HCT116 (cell line): Measurements from ENCODE around the gene AAK1. TPM values are rescaled to one million over a fixed set of nuclear protein-coding genes. Genes with fewer than 3 reads are reported as not detected.

Experiments
- ATAC-seq: fragments of 200-7000 bp; cut with Tn5 transposase; 2 replicates; pipeline ENCODE4 v1.9.1; 2020; ENCODE audit warnings: mild to moderate bottlenecking, moderate library complexity
- BruUV-seq: library from RNA; stranded (reverse); fragments of 400-500 nt; replicated peaks from 2 replicates; lab custom pipeline; 2021; lab: Mats Ljungman, UMichigan
- CTCF ChIA-PET: fragments of 300-600 bp; sonication (Branson Sonifier 250); formaldehyde crosslinking; loops from one replicate; lab custom pipeline; 2021; ENCODE audit warnings: antibody characterized with exemption; lab: Charles Lee
- POLR2A ChIA-PET: fragments of 300-600, 350-600 bp; sonication (Branson Sonifier 250); formaldehyde crosslinking; loops from one replicate; lab custom pipeline; 2021; ENCODE audit warnings: antibody characterized with exemption; lab: Charles Lee
- RAD21 ChIA-PET, 2 experiments: fragments of 300-600 bp; sonication (Branson Sonifier 250); formaldehyde crosslinking; loops; one replicate each; lab custom pipeline; 2023; ENCODE audit warnings: low total read pairs in 2 of 2; ENCODE audit not compliant: uncharacterized antibody in 2 of 2, unreplicated experiment in 2 of 2, low non-redundant PET in 1 of 2; lab: Charles Lee
- DNase-seq: peaks from one replicate; pipeline ENCODE4 v3.0.0-alpha.2; 2010; ENCODE audit warnings: low read depth, low spot score
- H2AFZ ChIP-seq: fragments of 200-600 bp; shearing (Covaris generic), sonication (generic); 2 replicates; pipeline ENCODE4 v1.6.1; 2017; ENCODE audit warnings: low read depth, mixed run types, mixed read lengths, antibody characterized with exemption, low read length; ENCODE audit not compliant: poor library complexity, severe bottlenecking
- H3K27ac ChIP-seq: 2 replicates; pipeline ENCODE4 v1.5.1; 2012; ENCODE audit warnings: low read depth, low read length
- H3K27me3 ChIP-seq: fragments of 200-600 bp; sonication (generic); 2 replicates; pipeline ENCODE4 v1.6.1; 2016; ENCODE audit warnings: mixed run types, low read length, mixed read lengths; ENCODE audit not compliant: insufficient read depth
- H3K36me3 ChIP-seq, 2 experiments: fragments of 200-500 bp in 1 of 2; fragments of 200-600 bp in 1 of 2; sonication (Bioruptor generic) in 1 of 2; sonication (generic) in 1 of 2; 2 replicates each; pipeline versions ENCODE4 v1.5.1 to v1.6.1; 2014 to 2016; ENCODE audit warnings: low read length in 2 of 2, inconsistent platforms in 1 of 2, mixed read lengths in 1 of 2, mixed run types in 1 of 2; ENCODE audit not compliant: insufficient read depth in 2 of 2, control insufficient read depth in 1 of 2
- H3K4me1 ChIP-seq, 2 experiments: fragments of 200-600 bp in 1 of 2; sonication (generic) in 1 of 2; 2 replicates each; pipeline versions ENCODE4 v1.5.1 to v1.6.1; 2012 to 2017; ENCODE audit warnings: low read length in 2 of 2, inconsistent platforms in 1 of 2, mild to moderate bottlenecking in 1 of 2, mixed read lengths in 1 of 2, mixed run types in 1 of 2, moderate library complexity in 1 of 2; ENCODE audit not compliant: insufficient read depth in 2 of 2, control insufficient read depth in 1 of 2
- H3K4me2 ChIP-seq: fragments of 200-600 bp; sonication (generic); 2 replicates; pipeline ENCODE4 v1.6.1; 2017; ENCODE audit warnings: mixed run types, low read length, mixed read lengths
- H3K4me3 ChIP-seq, 2 experiments: fragments of 200-600 bp in 1 of 2; sonication (generic) in 1 of 2; replicated peaks in 1 of 2; 2 replicates each; pipeline ENCODE4 v1.5.1; 2011 to 2016; ENCODE audit warnings: low read length in 2 of 2, control low read depth in 1 of 2, low read depth in 1 of 2, mild to moderate bottlenecking in 1 of 2, mixed read lengths in 1 of 2, mixed run types in 1 of 2
- H3K79me2 ChIP-seq: fragments of 200-600 bp; sonication (generic); 2 replicates; pipeline ENCODE4 v1.6.1; 2017; ENCODE audit warnings: mild to moderate bottlenecking, mixed run types, low read length, moderate library complexity, mixed read lengths; ENCODE audit not compliant: insufficient read depth
- H3K9ac ChIP-seq: fragments of 200-600 bp; sonication (generic); 2 replicates; pipeline ENCODE4 v1.6.1; 2016; ENCODE audit warnings: low read length, mixed read lengths
- H3K9me2 ChIP-seq: fragments of 200-600 bp; sonication (generic), shearing (Covaris generic); 2 replicates; pipeline ENCODE4 v1.6.1; 2017; ENCODE audit warnings: mixed run types, mild to moderate bottlenecking, moderate library complexity; ENCODE audit not compliant: insufficient read depth
- H3K9me3 ChIP-seq, 2 experiments: fragments of 200-500 bp in 1 of 2; fragments of 200-600 bp in 1 of 2; sonication (Bioruptor generic) in 1 of 2; sonication (generic) in 1 of 2; 2 replicates each; pipeline ENCODE4 v1.6.1; 2014 to 2017; ENCODE audit warnings: low read length in 2 of 2, mixed read lengths in 2 of 2, inconsistent platforms in 1 of 2, low read depth in 1 of 2, mild to moderate bottlenecking in 1 of 2, mixed run types in 1 of 2, moderate library complexity in 1 of 2; ENCODE audit not compliant: control insufficient read depth in 1 of 2, insufficient read depth in 1 of 2
- H4K20me1 ChIP-seq: fragments of 200-600 bp; sonication (generic), shearing (Covaris generic); 2 replicates; pipeline ENCODE4 v1.6.1; 2017; ENCODE audit warnings: mixed run types, mild to moderate bottlenecking, moderate library complexity; ENCODE audit not compliant: insufficient read depth
- ATF3 ChIP-seq: IDR thresholded peaks from 2 replicates; pipeline ENCODE4 v1.6.1; 2012
- CBX3 ChIP-seq: IDR thresholded peaks from 2 replicates; pipeline ENCODE4 v1.6.1; 2012; ENCODE audit warnings: low read depth
- ELF1 ChIP-seq: IDR thresholded peaks from 2 replicates; pipeline ENCODE4 v1.6.1; 2012; ENCODE audit warnings: low read depth, borderline replicate concordance
- EZH2 ChIP-seq: fragments of 200-600 bp; sonication (generic); IDR thresholded peaks from 2 replicates; pipeline ENCODE4 v1.6.1; 2017; ENCODE audit warnings: antibody characterized with exemption, mixed run types
- EZH2phosphoT487 ChIP-seq: fragments of 200-600 bp; IDR thresholded peaks from 2 replicates; pipeline ENCODE4 v1.6.1; 2018; ENCODE audit warnings: antibody characterized with exemption, borderline replicate concordance
- FOSL1 ChIP-seq: IDR thresholded peaks from 2 replicates; pipeline ENCODE4 v1.6.1; 2012; ENCODE audit warnings: low read depth
- RAD21 ChIP-seq: IDR thresholded peaks from 2 replicates; pipeline ENCODE4 v1.6.1; 2012; ENCODE audit warnings: low read depth, mild to moderate bottlenecking
- SIN3A ChIP-seq: IDR thresholded peaks from 2 replicates; pipeline ENCODE4 v1.6.1; 2012; ENCODE audit warnings: low read depth
- SP1 ChIP-seq: IDR thresholded peaks from 2 replicates; pipeline ENCODE4 v1.6.1; 2012; ENCODE audit warnings: low read depth
- SRF ChIP-seq: IDR thresholded peaks from 2 replicates; pipeline ENCODE4 v1.6.1; 2012; ENCODE audit warnings: low read depth
- TCF7L2 ChIP-seq: IDR thresholded peaks from 2 replicates; pipeline ENCODE4 v1.7.0; 2011; ENCODE audit warnings: borderline replicate concordance, inconsistent platforms; ENCODE audit not compliant: insufficient read depth, insufficient read length; ENCODE audit errors: extremely low read depth
- YY1 ChIP-seq: IDR thresholded peaks from 2 replicates; pipeline ENCODE4 v1.6.1; 2011; ENCODE audit warnings: low read length, low read depth, moderate library complexity, mild to moderate bottlenecking; ENCODE audit not compliant: insufficient replicate concordance; ENCODE audit errors: extremely low read depth
- intact Hi-C: fragments of 100-400 bp; cut with micrococcal nuclease; formaldehyde crosslinking; loops from 2 replicates; pipeline ENCODE4 v1.10.0; 2022
- total RNA-seq: library from RNA; stranded (reverse); gene quantifications from one replicate; pipeline ENCODE4 v1.2.1, GENCODE V29; 2021; ENCODE audit not compliant: unreplicated experiment
- TF ChIP-seq, protein P1 (sequence below), 3 experiments: fragments of 200-600 bp in 1 of 3; sonication (generic) in 1 of 3; IDR thresholded peaks in 2 of 3; conservative IDR thresholded peaks in 1 of 3; 2 replicates each; pipeline ENCODE4 v1.5.1; 2012 to 2017; ENCODE audit warnings: low read depth in 2 of 3, low read length in 2 of 3, antibody characterized with exemption in 1 of 3, borderline replicate concordance in 1 of 3, control low read depth in 1 of 3, mild to moderate bottlenecking in 1 of 3, mixed read lengths in 1 of 3, mixed run types in 1 of 3, moderate library complexity in 1 of 3; ENCODE audit not compliant: insufficient read depth in 1 of 3
- TF ChIP-seq, protein P2 (sequence below): IDR thresholded peaks from 2 replicates; pipeline ENCODE4 v1.6.1; 2012; ENCODE audit warnings: low read depth

Gene AAK1
- total RNA-seq, 1 experiment from 2014 or later, result 32.0 TPM

DNA sequence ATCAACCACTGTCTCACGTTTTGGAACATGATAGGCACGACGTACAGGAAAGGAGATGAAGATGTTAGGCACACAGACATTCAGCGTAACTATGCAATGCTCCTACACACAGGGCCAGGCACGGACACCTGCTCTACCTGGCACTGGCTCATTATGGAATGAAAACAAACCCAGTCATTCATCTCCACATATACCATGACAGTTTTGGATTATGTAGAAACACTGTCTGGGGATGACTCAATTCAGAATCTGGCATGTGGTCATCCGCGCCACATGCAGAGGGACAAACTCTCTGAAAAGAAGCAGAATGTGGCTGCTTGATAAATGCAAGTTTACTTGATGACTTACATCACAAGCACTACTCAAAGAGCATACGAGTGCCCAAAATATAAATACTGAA is 176.8 kb downstream of the AAK1 start:
- H3K9me3 ChIP-seq, result no peaks in the 10 kb centered on the region
- H4K20me1 ChIP-seq, result no peaks in the 10 kb centered on the region
- POLR2A ChIA-PET, result no interaction called here
- H3K4me3 ChIP-seq, result no peak overlapping the region
- H3K79me2 ChIP-seq, result no peaks in the 10 kb centered on the region
- no peak overlapping the region for H3K4me2 ChIP-seq
- no peak for DNase-seq
- CTCF ChIA-PET, result no interaction called here
- no peak overlapping the region for H3K9ac ChIP-seq
- H3K27ac ChIP-seq, result no peak overlapping the region
- no peaks in the 10 kb centered on the region for H3K9me2 ChIP-seq
- no peaks in the 10 kb centered on the region for H3K4me1 ChIP-seq
- TF ChIP-seq SRF, result no peak
- no peak for TF ChIP-seq YY1
- TF ChIP-seq FOSL1, result no peak
- TF ChIP-seq SP1, result no peak
- TF ChIP-seq ELF1, result no peak
- TF ChIP-seq TCF7L2, result no peak
- TF ChIP-seq EZH2, result no peak
- TF ChIP-seq ATF3, result no peak
- TF ChIP-seq, protein P1, sequence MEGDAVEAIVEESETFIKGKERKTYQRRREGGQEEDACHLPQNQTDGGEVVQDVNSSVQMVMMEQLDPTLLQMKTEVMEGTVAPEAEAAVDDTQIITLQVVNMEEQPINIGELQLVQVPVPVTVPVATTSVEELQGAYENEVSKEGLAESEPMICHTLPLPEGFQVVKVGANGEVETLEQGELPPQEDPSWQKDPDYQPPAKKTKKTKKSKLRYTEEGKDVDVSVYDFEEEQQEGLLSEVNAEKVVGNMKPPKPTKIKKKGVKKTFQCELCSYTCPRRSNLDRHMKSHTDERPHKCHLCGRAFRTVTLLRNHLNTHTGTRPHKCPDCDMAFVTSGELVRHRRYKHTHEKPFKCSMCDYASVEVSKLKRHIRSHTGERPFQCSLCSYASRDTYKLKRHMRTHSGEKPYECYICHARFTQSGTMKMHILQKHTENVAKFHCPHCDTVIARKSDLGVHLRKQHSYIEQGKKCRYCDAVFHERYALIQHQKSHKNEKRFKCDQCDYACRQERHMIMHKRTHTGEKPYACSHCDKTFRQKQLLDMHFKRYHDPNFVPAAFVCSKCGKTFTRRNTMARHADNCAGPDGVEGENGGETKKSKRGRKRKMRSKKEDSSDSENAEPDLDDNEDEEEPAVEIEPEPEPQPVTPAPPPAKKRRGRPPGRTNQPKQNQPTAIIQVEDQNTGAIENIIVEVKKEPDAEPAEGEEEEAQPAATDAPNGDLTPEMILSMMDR (IDR thresholded peaks at IDR 0.05 in 2 of 3, conservative IDR thresholded peaks at IDR 0.05 in 1 of 3; ENCODE audit: borderline replicate concordance in 1 of 3, insufficient read depth in 1 of 3, low read depth in 2 of 3, low read length in 2 of 3), result no peak
- no peak for TF ChIP-seq SIN3A
- no peak for TF ChIP-seq CBX3
- no peak for TF ChIP-seq EZH2phosphoT487
- TF ChIP-seq, protein P2, sequence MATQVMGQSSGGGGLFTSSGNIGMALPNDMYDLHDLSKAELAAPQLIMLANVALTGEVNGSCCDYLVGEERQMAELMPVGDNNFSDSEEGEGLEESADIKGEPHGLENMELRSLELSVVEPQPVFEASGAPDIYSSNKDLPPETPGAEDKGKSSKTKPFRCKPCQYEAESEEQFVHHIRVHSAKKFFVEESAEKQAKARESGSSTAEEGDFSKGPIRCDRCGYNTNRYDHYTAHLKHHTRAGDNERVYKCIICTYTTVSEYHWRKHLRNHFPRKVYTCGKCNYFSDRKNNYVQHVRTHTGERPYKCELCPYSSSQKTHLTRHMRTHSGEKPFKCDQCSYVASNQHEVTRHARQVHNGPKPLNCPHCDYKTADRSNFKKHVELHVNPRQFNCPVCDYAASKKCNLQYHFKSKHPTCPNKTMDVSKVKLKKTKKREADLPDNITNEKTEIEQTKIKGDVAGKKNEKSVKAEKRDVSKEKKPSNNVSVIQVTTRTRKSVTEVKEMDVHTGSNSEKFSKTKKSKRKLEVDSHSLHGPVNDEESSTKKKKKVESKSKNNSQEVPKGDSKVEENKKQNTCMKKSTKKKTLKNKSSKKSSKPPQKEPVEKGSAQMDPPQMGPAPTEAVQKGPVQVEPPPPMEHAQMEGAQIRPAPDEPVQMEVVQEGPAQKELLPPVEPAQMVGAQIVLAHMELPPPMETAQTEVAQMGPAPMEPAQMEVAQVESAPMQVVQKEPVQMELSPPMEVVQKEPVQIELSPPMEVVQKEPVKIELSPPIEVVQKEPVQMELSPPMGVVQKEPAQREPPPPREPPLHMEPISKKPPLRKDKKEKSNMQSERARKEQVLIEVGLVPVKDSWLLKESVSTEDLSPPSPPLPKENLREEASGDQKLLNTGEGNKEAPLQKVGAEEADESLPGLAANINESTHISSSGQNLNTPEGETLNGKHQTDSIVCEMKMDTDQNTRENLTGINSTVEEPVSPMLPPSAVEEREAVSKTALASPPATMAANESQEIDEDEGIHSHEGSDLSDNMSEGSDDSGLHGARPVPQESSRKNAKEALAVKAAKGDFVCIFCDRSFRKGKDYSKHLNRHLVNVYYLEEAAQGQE, result no peak
- no peak for TF ChIP-seq RAD21
- TF ChIP-seq, all 23 proteins: peak for 0
- intact Hi-C loops, result no loop called here
- BruUV-seq, result no TSS peak
- Histone ChIP-seq H3K36me3 (no peaks in the 10 kb centered on the region), H3K27me3 (no peaks in the 10 kb centered on the region), H2AFZ (no peak overlapping the region)
- RAD21 ChIA-PET, result no interaction called here
- no peak for ATAC-seq
